ENCODE data around the gene SPEM1.
A peak's percentile ranks its signal among the peaks of the same experiment; 100 is the strongest.

Gene SPEM1

GRCh38 chr17:7421186-7421585 lies 1.1 kb downstream of the SPEM1 start:
- DNase-seq (ENCODE audit: low read depth), result no peak

GRCh38 chr17:7423679-7424078 lies 3.6 kb downstream of the SPEM1 start:
- no peak for DNase-seq (ENCODE audit: low read depth)

GRCh38 chr17:7425316-7425715 lies 5.2 kb downstream of the SPEM1 start, which contains the start of gene SPEM2:
Gene SPEM2, plus strand, starts transcription at chr17:7425616. Its CDS starts 73 bp downstream, at chr17:7425689.
- no peak for DNase-seq (ENCODE audit: low read depth)

- no peak for DNase-seq (ENCODE audit: low read depth)
Measured at GRCh38 chr17:7425756-7426155, 5.6 kb downstream of the SPEM1 start.

- DNase-seq (ENCODE audit: low read depth), result no peak
Measured at GRCh38 chr17:7426203-7426863, 6.2 kb downstream of the SPEM1 start.

GRCh38 chr17:7426896-7427489 lies 6.9 kb downstream of the SPEM1 start:
- DNase-seq (ENCODE audit: low read depth), result no peak

GRCh38 chr17:7427549-7427948 lies 7.4 kb downstream of the SPEM1 start:
- no peak for DNase-seq (ENCODE audit: low read depth)

GRCh38 chr17:7428557-7428956 lies 8.4 kb downstream of the SPEM1 start, which contains the start of gene SPEM3:
Gene SPEM3, plus strand, starts transcription at chr17:7428857. Its CDS starts 46 bp downstream, at chr17:7428903.
- no peak for DNase-seq (ENCODE audit: low read depth)

GRCh38 chr17:7429722-7430121 lies 9.6 kb downstream of the SPEM1 start:
- no peak for DNase-seq (ENCODE audit: low read depth)

GRCh38 chr17:7431231-7431630 lies 11.1 kb downstream of the SPEM1 start:
- no peak for DNase-seq (ENCODE audit: low read depth)

GRCh38 chr17:7432296-7432695 lies 12.2 kb downstream of the SPEM1 start:
- DNase-seq (ENCODE audit: low read depth), result no peak

GRCh38 chr17:7435676-7436555 lies 15.8 kb downstream of the SPEM1 start:
- peak; percentile 51 for DNase-seq (ENCODE audit: low read depth)

GRCh38 chr17:7436556-7437368 lies 16.6 kb downstream of the SPEM1 start:
- peak; percentile 88 for DNase-seq (ENCODE audit: low read depth)

- no peak for DNase-seq (ENCODE audit: low read depth)
Measured at GRCh38 chr17:7437369-7437863, 17.3 kb downstream of the SPEM1 start.

- peak; percentile 62 for DNase-seq (ENCODE audit: low read depth)
Measured at GRCh38 chr17:7437950-7438614, 18.0 kb downstream of the SPEM1 start.

- DNase-seq (ENCODE audit: low read depth), result no peak
Measured at GRCh38 chr17:7438656-7439460, 18.7 kb downstream of the SPEM1 start.

GRCh38 chr17:7439462-7440112 lies 19.5 kb downstream of the SPEM1 start, which contains the start of gene FGF11:
Gene FGF11, plus strand, starts transcription at chr17:7439512. Its CDS starts 109 bp downstream, at chr17:7439621.
- DNase-seq (ENCODE audit: low read depth), result no peak

- no peak for DNase-seq (ENCODE audit: low read depth)
Measured at GRCh38 chr17:7440113-7440833, 20.1 kb downstream of the SPEM1 start.

- DNase-seq (ENCODE audit: low read depth), result no peak
Measured at GRCh38 chr17:7440834-7441195, 20.7 kb downstream of the SPEM1 start.
